Spleen (tissue), 7 donors: ENCODE measurements around the gene TENT5A.

Experiments used
- POLR2A ChIP-seq, 3 donors: fragments of 450-650 bp; IDR thresholded peaks; one replicate each; pipeline ENCODE4 v1.5.1; 2017; ENCODE audit warnings: antibody characterized with exemption in 3 of 3, mild to moderate bottlenecking in 1 of 3
- POLR2AphosphoS5 ChIP-seq, 3 donors: sonication (generic); formaldehyde crosslinking; IDR thresholded peaks; one replicate each; pipeline ENCODE4 v1.5.1; 2017; ENCODE audit warnings: antibody characterized with exemption in 3 of 3
- TF ChIP-seq, protein P1 (sequence below), 11 experiments: fragments of 200-600 bp in 7 of 11; fragments of 450-650 bp in 4 of 11; sonication (generic) in 4 of 11; IDR thresholded peaks in 8 of 11; conservative IDR thresholded peaks in 3 of 11; 1 replicate in 7 of 11; 2 replicates in 4 of 11; pipeline versions ENCODE4 v1.4.0 to v1.8.0; 2016 to 2021; ENCODE audit warnings: antibody characterized with exemption in 11 of 11, inconsistent platforms in 4 of 11, mild to moderate bottlenecking in 1 of 11
- donor health status: DM: no; HTN: no; CAD: no; lungs with moderate emphysema.
- donor health status: DM: no; HTN: no; CAD: no.
- donor health status: DM: no; HTN: no; CAD: no.

DNA sequence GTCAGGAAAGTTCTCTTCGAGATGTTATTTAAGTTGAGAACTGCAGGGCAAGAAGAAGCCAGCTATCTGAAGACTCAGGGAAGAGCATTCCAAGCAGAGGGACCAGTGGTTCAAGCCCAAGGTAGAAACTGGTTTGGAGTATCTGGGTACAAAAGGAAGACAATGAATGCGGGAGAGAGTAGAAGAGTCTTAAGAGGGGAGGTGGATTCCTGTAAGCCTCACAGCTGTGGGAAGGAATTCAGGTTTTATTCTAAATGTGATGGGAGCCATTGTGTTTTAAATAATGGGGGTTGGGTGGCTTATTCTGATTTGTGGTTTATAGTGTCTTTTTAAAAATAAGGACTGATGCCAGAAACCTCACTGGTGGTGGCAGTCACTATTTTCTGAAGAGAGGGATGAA lies 37.6 kb upstream of the TENT5A start:
- TF ChIP-seq POLR2AphosphoS5 (IDR thresholded peaks at IDR 0.05) (no peak), POLR2A (IDR thresholded peaks at IDR 0.05) (no peak)
- TF ChIP-seq, protein P1, sequence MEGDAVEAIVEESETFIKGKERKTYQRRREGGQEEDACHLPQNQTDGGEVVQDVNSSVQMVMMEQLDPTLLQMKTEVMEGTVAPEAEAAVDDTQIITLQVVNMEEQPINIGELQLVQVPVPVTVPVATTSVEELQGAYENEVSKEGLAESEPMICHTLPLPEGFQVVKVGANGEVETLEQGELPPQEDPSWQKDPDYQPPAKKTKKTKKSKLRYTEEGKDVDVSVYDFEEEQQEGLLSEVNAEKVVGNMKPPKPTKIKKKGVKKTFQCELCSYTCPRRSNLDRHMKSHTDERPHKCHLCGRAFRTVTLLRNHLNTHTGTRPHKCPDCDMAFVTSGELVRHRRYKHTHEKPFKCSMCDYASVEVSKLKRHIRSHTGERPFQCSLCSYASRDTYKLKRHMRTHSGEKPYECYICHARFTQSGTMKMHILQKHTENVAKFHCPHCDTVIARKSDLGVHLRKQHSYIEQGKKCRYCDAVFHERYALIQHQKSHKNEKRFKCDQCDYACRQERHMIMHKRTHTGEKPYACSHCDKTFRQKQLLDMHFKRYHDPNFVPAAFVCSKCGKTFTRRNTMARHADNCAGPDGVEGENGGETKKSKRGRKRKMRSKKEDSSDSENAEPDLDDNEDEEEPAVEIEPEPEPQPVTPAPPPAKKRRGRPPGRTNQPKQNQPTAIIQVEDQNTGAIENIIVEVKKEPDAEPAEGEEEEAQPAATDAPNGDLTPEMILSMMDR (IDR thresholded peaks at IDR 0.05 in 8 of 11, conservative IDR thresholded peaks at IDR 0.05 in 3 of 11), result no peak
